Measurements from ENCODE around the gene GAB3. TPM values are rescaled to one million over a fixed set of nuclear protein-coding genes. Genes with fewer than 3 reads are reported as not detected.

Gene GAB3
- total RNA-seq, 1 experiment from 2014 or later: 0.69 TPM

GRCh38 chrX:154797006-154797405, 46.1 kb upstream of the GAB3 start:
- no peaks in the 10 kb centered on the region for H4K20me1 ChIP-seq (ENCODE audit: insufficient read depth)
- H3K9me2 ChIP-seq (ENCODE audit: insufficient read depth): no peaks in the 10 kb centered on the region
- ATAC-seq: peak; percentile 63
- H3K36me3 ChIP-seq (ENCODE audit: control insufficient read depth in 1 of 2, insufficient read depth in 2 of 2, low read length in 2 of 2): no peaks in the 10 kb centered on the region
- TF ChIP-seq TCF7L2 (IDR thresholded peaks at IDR 0.05; ENCODE audit: borderline replicate concordance, extremely low read depth, insufficient read depth, insufficient read length): no peak
- TF ChIP-seq SRF (IDR thresholded peaks at IDR 0.05; ENCODE audit: low read depth): no peak
- TF ChIP-seq SIN3A (IDR thresholded peaks at IDR 0.05; ENCODE audit: low read depth): no peak
- no peak for TF ChIP-seq EGR1 (IDR thresholded peaks at IDR 0.05; ENCODE audit: low read depth)
- no peak for TF ChIP-seq FOSL1 (IDR thresholded peaks at IDR 0.05; ENCODE audit: low read depth)
- no peak for TF ChIP-seq ZBTB33 (IDR thresholded peaks at IDR 0.05; ENCODE audit: extremely low read depth, insufficient replicate concordance, low read length)
- TF ChIP-seq ZNF274 (IDR thresholded peaks at IDR 0.05; ENCODE audit: low read depth, low read length): no peak
- TF ChIP-seq POLR2AphosphoS5 (IDR thresholded peaks at IDR 0.05; ENCODE audit: low read depth, low read length): no peak
- H3K9me3 ChIP-seq (ENCODE audit: control insufficient read depth in 1 of 2, insufficient read depth in 1 of 2, low read depth in 1 of 2, low read length in 2 of 2): no peaks in the 10 kb centered on the region
- RAD21 ChIA-PET (ENCODE audit: low non-redundant PET in 1 of 2, low total read pairs in 2 of 2, uncharacterized antibody in 2 of 2, unreplicated experiment in 2 of 2): no interaction called here
- DNase-seq (ENCODE audit: low read depth, low spot score): no peak
- POLR2A ChIA-PET: interaction anchor here (1.1 to 1.3 kb wide), 2 partner anchors 9 to 34 kb away, joined by 3 read pairs; partner anchors contain the start of gene MPP1
- intact Hi-C loops (cut with micrococcal nuclease): no loop called here
- H3K27me3 ChIP-seq (ENCODE audit: insufficient read depth, low read length): no peaks in the 10 kb centered on the region
- peak overlapping the region; percentile 17; the same call in 1 of the 2 replicates for H3K9ac ChIP-seq (ENCODE audit: low read length)
- peaks cover 29 to 45% of the 10 kb centered on the region in 2 experiments for H3K4me1 ChIP-seq (ENCODE audit: control insufficient read depth in 1 of 2, insufficient read depth in 2 of 2, low read length in 2 of 2)
- no peak overlapping the region for H3K27ac ChIP-seq (ENCODE audit: low read depth, low read length)
- H2AFZ ChIP-seq (ENCODE audit: low read depth, low read length, poor library complexity, severe bottlenecking): no peak overlapping the region
- H3K4me2 ChIP-seq (ENCODE audit: low read length): peak overlapping the region; percentile 67
- BruUV-seq (replicated peaks): no TSS peak
- peak overlapping the region in 1 of 2 experiments; percentile 13; a peak in 1 of 4 replicates for H3K4me3 ChIP-seq (replicated peaks in 1 of 2; ENCODE audit: low read depth in 1 of 2, low read length in 2 of 2)
- H3K79me2 ChIP-seq (ENCODE audit: insufficient read depth, low read length): no peaks in the 10 kb centered on the region
- CTCF ChIA-PET: no interaction called here

- H3K36me3 ChIP-seq (ENCODE audit: control insufficient read depth in 1 of 2, insufficient read depth in 2 of 2, low read length in 2 of 2): no peaks in the 10 kb centered on the region
- H3K79me2 ChIP-seq (ENCODE audit: insufficient read depth, low read length): no peaks in the 10 kb centered on the region
- ChIA-PET CTCF (no interaction called here), POLR2A (no interaction called here), RAD21 (ENCODE audit: low non-redundant PET in 1 of 2, low total read pairs in 2 of 2, uncharacterized antibody in 2 of 2, unreplicated experiment in 2 of 2) (no interaction called here)
- DNase-seq (ENCODE audit: low read depth, low spot score): no peak
- no peak for ATAC-seq
- H3K9me3 ChIP-seq (ENCODE audit: control insufficient read depth in 1 of 2, insufficient read depth in 1 of 2, low read depth in 1 of 2, low read length in 2 of 2): no peaks in the 10 kb centered on the region
- intact Hi-C loops (cut with micrococcal nuclease): no loop called here
- H3K4me1 ChIP-seq (ENCODE audit: control insufficient read depth in 1 of 2, insufficient read depth in 2 of 2, low read length in 2 of 2): peaks cover 27 to 38% of the 10 kb centered on the region in 2 experiments
- H4K20me1 ChIP-seq (ENCODE audit: insufficient read depth): no peaks in the 10 kb centered on the region
- no peak overlapping the region for H2AFZ ChIP-seq (ENCODE audit: low read depth, low read length, poor library complexity, severe bottlenecking)
- H3K27me3 ChIP-seq (ENCODE audit: insufficient read depth, low read length): no peaks in the 10 kb centered on the region
- no peak overlapping the region for H3K4me3 ChIP-seq (replicated peaks in 1 of 2; ENCODE audit: low read depth in 1 of 2, low read length in 2 of 2)
- no peak overlapping the region for H3K4me2 ChIP-seq (ENCODE audit: low read length)
- H3K9me2 ChIP-seq (ENCODE audit: insufficient read depth): no peaks in the 10 kb centered on the region
- H3K27ac ChIP-seq (ENCODE audit: low read depth, low read length): no peak overlapping the region
- no peak overlapping the region for H3K9ac ChIP-seq (ENCODE audit: low read length)
- BruUV-seq (replicated peaks): no TSS peak
- TF ChIP-seq TCF7L2 (IDR thresholded peaks at IDR 0.05; ENCODE audit: borderline replicate concordance, extremely low read depth, insufficient read depth, insufficient read length) (no peak), SIN3A (IDR thresholded peaks at IDR 0.05; ENCODE audit: low read depth) (no peak), ELF1 (IDR thresholded peaks at IDR 0.05; ENCODE audit: borderline replicate concordance, low read depth) (no peak), ATF3 (IDR thresholded peaks at IDR 0.05) (no peak), ZNF274 (IDR thresholded peaks at IDR 0.05; ENCODE audit: low read depth, low read length) (no peak), JUND (IDR thresholded peaks at IDR 0.05) (no peak), EZH2phosphoT487 (IDR thresholded peaks at IDR 0.05; ENCODE audit: borderline replicate concordance) (no peak), CEBPB (IDR thresholded peaks at IDR 0.05; ENCODE audit: low read depth) (no peak), SP1 (IDR thresholded peaks at IDR 0.05; ENCODE audit: low read depth) (no peak), SRF (IDR thresholded peaks at IDR 0.05; ENCODE audit: low read depth) (no peak), MAX (IDR thresholded peaks at IDR 0.05) (no peak), CTCF (IDR thresholded peaks at IDR 0.05 in 2 of 3, conservative IDR thresholded peaks at IDR 0.05 in 1 of 3; ENCODE audit: borderline replicate concordance in 1 of 3, insufficient read depth in 1 of 3, low read depth in 2 of 3, low read length in 2 of 3) (no peak), POLR2A (IDR thresholded peaks at IDR 0.05; ENCODE audit: borderline replicate concordance, extremely low read depth, insufficient read depth, insufficient read length) (no peak), ZFX (IDR thresholded peaks at IDR 0.05) (no peak)
Observed at GRCh38 chrX:154795016-154795415, 44.1 kb upstream of the GAB3 start.

Data from HCT116 (cell line).